T-cell (primary cell): ENCODE results near the gene FAM53B. TPM values are rescaled to one million over a fixed set of nuclear protein-coding genes. Genes with fewer than 3 reads are reported as not detected.

ENCODE experiments used
- ATAC-seq, 4 experiments: fragments of 200-7000 bp in 3 of 4; fragments of 150-1000 bp in 1 of 4; cut with Tn5 transposase; replicated peaks in 1 of 4; 1 replicate in 3 of 4; 2 replicates in 1 of 4; pipeline ENCODE4 v1.10.0; 2021; ENCODE audit warnings: moderate library complexity in 3 of 4, mild to moderate bottlenecking in 2 of 4, moderate number of reproducible peaks in 1 of 4
- CTCF ChIA-PET, 2 donors: fragments of 300-600 bp; sonication (Branson Sonifier 250); formaldehyde crosslinking; loops; one replicate each; lab custom pipeline; 2022; ENCODE audit warnings: antibody characterized with exemption in 2 of 2; lab: Charles Lee
- POLR2A ChIA-PET, 2 donors: fragments of 300-600 bp; sonication (Branson Sonifier 250); formaldehyde crosslinking; loops; one replicate each; lab custom pipeline; 2022; ENCODE audit warnings: antibody characterized with exemption in 2 of 2; lab: Charles Lee
- DNase-seq, 35 experiments: peaks; one replicate each; pipeline versions ENCODE4 v3.0.0 to v3.0.0-alpha.2; 2013 to 2023
- H3K27ac ChIP-seq: one replicate; pipeline ENCODE4 v1.5.1; 2013; ENCODE audit warnings: low read length
- H3K27me3 ChIP-seq, 2 experiments: replicated peaks in 1 of 2; 1 replicate in 1 of 2; 2 replicates in 1 of 2; pipeline versions ENCODE4 v1.6.1 to v1.7.0; 2013; ENCODE audit warnings: low read length in 1 of 2, mixed read lengths in 1 of 2; ENCODE audit not compliant: control insufficient read depth in 2 of 2, insufficient read depth in 2 of 2; ENCODE audit errors: extremely low read depth in 1 of 2
- H3K36me3 ChIP-seq, 2 donors: 1 replicate in 1 of 2; 2 replicates in 1 of 2; pipeline versions ENCODE4 v1.6.1 to v1.7.0; 2013; ENCODE audit warnings: low read length in 1 of 2; ENCODE audit not compliant: control insufficient read depth in 2 of 2, insufficient read depth in 1 of 2; ENCODE audit errors: extremely low read depth in 1 of 2
- H3K4me1 ChIP-seq, 2 experiments: 1 replicate in 1 of 2; 2 replicates in 1 of 2; pipeline versions ENCODE4 v1.6.1 to v1.7.0; 2013; ENCODE audit warnings: low read length in 2 of 2, mixed read lengths in 1 of 2; ENCODE audit not compliant: insufficient read depth in 2 of 2, control insufficient read depth in 1 of 2; ENCODE audit errors: extremely low read depth in 1 of 2
- H3K4me3 ChIP-seq, 2 donors: 1 replicate in 1 of 2; 2 replicates in 1 of 2; pipeline versions ENCODE4 v1.5.1 to v1.7.0; 2013; ENCODE audit warnings: mild to moderate bottlenecking in 2 of 2, low read length in 1 of 2, moderate library complexity in 1 of 2; ENCODE audit not compliant: control insufficient read depth in 1 of 2; ENCODE audit errors: extremely low read depth in 1 of 2
- H3K9me3 ChIP-seq: 2 replicates; pipeline ENCODE4 v1.7.0; 2013
- H3K27ac Mint-ChIP-seq, 2 donors: one replicate each; pipeline ENCODE4 v1.8.0; 2020 to 2021; ENCODE audit warnings: mild to moderate bottlenecking in 2 of 2, mixed read lengths in 2 of 2
- H3K27me3 Mint-ChIP-seq, 2 donors: one replicate each; pipeline ENCODE4 v1.8.0; 2021 to 2022; ENCODE audit warnings: mixed read lengths in 2 of 2
- H3K36me3 Mint-ChIP-seq: one replicate; pipeline ENCODE4 v1.8.0; 2021; ENCODE audit warnings: mixed read lengths
- H3K4me1 Mint-ChIP-seq, 3 donors: one replicate each; pipeline ENCODE4 v1.8.0; 2020 to 2022; ENCODE audit warnings: mixed read lengths in 3 of 3, mild to moderate bottlenecking in 1 of 3
- H3K4me3 Mint-ChIP-seq, 3 donors: one replicate each; pipeline ENCODE4 v1.8.0; 2020 to 2022; ENCODE audit warnings: mild to moderate bottlenecking in 3 of 3, mixed read lengths in 3 of 3, moderate library complexity in 3 of 3
- H3K9me3 Mint-ChIP-seq, 3 donors: one replicate each; pipeline ENCODE4 v1.8.0; 2020 to 2022; ENCODE audit warnings: mixed read lengths in 3 of 3
- WGBS: methylation state at CpG from one replicate; pipeline ENCODE4 v1.1.5; 2013; ENCODE audit warnings: missing lambda C conversion rate; ENCODE audit not compliant: insufficient coverage; 5-methylcytosine and 5-hydroxymethylcytosine counted together
- total RNA-seq, 35 experiments: library from RNA in 6 of 35; stranded (reverse) in 6 of 35; fragments of 120-200 nt in 1 of 35; gene quantifications; one replicate each; pipeline versions ENCODE4 v1.2.1 to v1.2.4 and lab custom pipeline; 2013 to 2026

Gene FAM53B
- total RNA-seq, 5 donors from 2014 or later (not counting 1 experiment from before 2014, with no cell fraction given): 39.3 to 86.5 (median 52.3) TPM

DNA sequence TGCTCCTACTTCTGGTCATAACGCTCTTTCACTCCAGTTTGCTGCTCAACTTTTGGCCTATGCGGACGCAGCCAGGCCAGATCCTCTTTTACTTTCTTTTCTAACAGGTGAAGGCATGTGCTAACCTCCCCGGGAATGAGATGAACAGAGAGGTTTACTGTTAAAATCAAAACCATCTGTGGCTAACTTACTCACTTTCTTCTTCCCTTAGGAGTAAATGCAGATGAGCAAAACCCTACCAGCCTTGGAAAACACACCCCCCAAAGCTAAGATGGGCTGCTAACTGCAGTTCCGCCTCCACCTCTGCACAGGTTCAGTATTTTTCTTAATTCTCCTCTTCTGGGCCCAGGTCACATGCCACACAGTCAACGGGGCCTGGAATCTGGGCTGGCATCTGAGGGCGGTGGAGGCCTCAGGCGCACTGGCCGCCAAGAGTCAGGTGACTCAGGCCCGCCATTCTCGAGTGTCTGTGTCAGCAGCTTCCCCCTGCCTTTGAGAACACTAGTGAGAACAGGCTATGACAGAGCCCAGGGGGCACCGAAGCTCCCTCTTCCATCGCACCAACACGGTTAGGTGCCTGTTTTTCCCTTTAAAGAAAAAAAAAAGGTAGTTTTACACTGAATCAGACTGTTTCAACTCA, 11.1 kb downstream of the FAM53B start:
- Histone ChIP-seq H3K9me3 (no peaks in the 10 kb centered on the region), H3K36me3 (peaks cover 0 to 5% of the 10 kb centered on the region in 2 donors), H3K4me1 (peaks cover 48 to 98% of the 10 kb centered on the region in 2 experiments), H3K4me3 (peak overlapping the region in 1 of 2 donors; percentile 20), H3K27ac (peak overlapping the region; percentile 90), H3K27me3 (no peaks in the 10 kb centered on the region)
- CTCF ChIA-PET: interaction anchor here in 1 of 2 donors (0.7 to 7.7 kb wide), 4 partner anchors 8 to 44 kb away, joined by 3 to 70 read pairs (median 6); no protein-coding TSS in a partner anchor
- Mint-ChIP-seq H3K4me1 (peaks cover 91 to 99% (median 98%) of the 10 kb centered on the region in 3 donors), H3K27ac (peak overlapping the region; percentile 90 to 93), H3K36me3 (peaks cover 16% of the 10 kb centered on the region), H3K4me3 (peak overlapping the region; percentile 40 to 86 (median 69)), H3K27me3 (no peaks in the 10 kb centered on the region), H3K9me3 (no peaks in the 10 kb centered on the region)
- 27% methylated on average over 8 of the region's 14 CpGs for WGBS
- ATAC-seq: peak; percentile 20 to 53 (median 27)
- POLR2A ChIA-PET: interaction anchor here (0.5 to 2.3 kb wide), 3 partner anchors 10 to 1594 kb away, joined by 3 to 8 read pairs (median 4); no protein-coding TSS in a partner anchor
- DNase-seq: peak in 7 of 35 experiments; percentile 33 to 63 (median 45)

DNA sequence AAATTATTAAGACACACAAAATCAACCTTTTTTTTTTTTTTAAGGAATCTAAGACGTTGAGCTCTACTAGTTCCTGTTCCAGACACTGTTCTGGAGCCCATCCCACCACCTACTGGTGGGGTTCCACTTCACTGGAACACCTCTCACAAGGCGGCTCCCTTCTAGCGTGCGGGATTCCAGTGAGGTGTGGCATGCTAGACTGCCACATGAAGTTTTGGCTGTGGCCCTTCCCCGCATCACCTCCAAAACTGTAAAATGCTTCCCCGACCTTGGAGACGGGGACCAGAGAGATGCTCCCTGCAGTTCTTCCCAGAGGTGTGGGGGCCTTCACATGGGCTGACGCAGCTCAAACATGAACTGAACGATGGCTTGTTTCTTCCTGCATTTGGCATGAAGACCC, 12.6 kb downstream of the FAM53B start:
- peak overlapping the region; percentile 90 for H3K27ac ChIP-seq
- POLR2A ChIA-PET: interaction anchor here (0.6 to 1.0 kb wide), 3 partner anchors 43 to 314 kb away, joined by 3 to 4 read pairs (median 4); no protein-coding TSS in a partner anchor
- H3K36me3 ChIP-seq: peaks cover 0 to 3% of the 10 kb centered on the region in 2 donors
- no peaks in the 10 kb centered on the region for H3K27me3 ChIP-seq
- Mint-ChIP-seq H3K27ac (peak overlapping the region; percentile 90 to 93), H3K27me3 (no peaks in the 10 kb centered on the region), H3K9me3 (no peaks in the 10 kb centered on the region), H3K4me3 (peak overlapping the region in 1 of 3 donors; percentile 15), H3K4me1 (peaks cover 91 to 99% (median 97%) of the 10 kb centered on the region in 3 donors), H3K36me3 (peaks cover 16% of the 10 kb centered on the region)
- ATAC-seq (no peak), DNase-seq (peak in 1 of 35 experiments; percentile 4)
- H3K4me1 ChIP-seq: peaks cover 42 to 96% of the 10 kb centered on the region in 2 experiments
- CTCF ChIA-PET: interaction anchor here (0.7 to 7.7 kb wide), 4 partner anchors 10 to 14 kb away, joined by 4 to 70 read pairs (median 20); no protein-coding TSS in a partner anchor
- H3K9me3 ChIP-seq: no peaks in the 10 kb centered on the region
- 97% methylated on average over 7 of the region's 9 CpGs for WGBS
- no peak overlapping the region for H3K4me3 ChIP-seq

DNA sequence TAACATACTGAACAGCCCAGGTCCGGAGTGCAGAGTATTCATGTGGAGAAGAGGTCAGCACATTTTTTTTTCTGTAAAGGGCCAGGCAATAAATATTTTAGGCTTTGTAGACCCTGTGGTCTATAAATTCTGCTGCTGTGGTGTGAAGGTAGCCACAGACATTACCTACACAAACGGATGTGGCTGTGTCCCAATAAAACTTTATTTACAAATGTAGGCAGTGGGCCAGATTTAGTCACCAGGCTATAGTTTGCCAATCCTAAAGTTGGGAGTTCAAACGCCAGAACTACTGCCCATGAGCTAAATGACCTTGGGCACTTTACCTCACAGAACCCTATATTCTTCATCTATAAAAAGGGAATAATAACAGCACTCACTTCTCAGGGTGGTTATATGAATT, 13.4 kb downstream of the FAM53B start:
- Histone ChIP-seq H3K4me1 (peaks cover 40 to 95% of the 10 kb centered on the region in 2 experiments), H3K27ac (no peak overlapping the region), H3K9me3 (no peaks in the 10 kb centered on the region), H3K4me3 (no peak overlapping the region), H3K36me3 (peaks cover 0 to 2% of the 10 kb centered on the region in 2 donors), H3K27me3 (no peaks in the 10 kb centered on the region)
- H3K9me3 Mint-ChIP-seq: no peaks in the 10 kb centered on the region
- DNase-seq (no peak), ATAC-seq (no peak)
- WGBS: no CpG with 5 or more reads among the region's 3 CpGs
- POLR2A ChIA-PET: interaction anchor here (0.7 to 1.0 kb wide), 3 partner anchors 13 to 114 kb away, joined by 3 to 4 read pairs (median 4); no protein-coding TSS in a partner anchor
- peaks cover 16% of the 10 kb centered on the region for H3K36me3 Mint-ChIP-seq
- no peak overlapping the region for H3K4me3 Mint-ChIP-seq
- CTCF ChIA-PET: interaction anchor here (0.6 to 7.7 kb wide), 5 partner anchors 11 to 53 kb away, joined by 3 to 70 read pairs (median 8); no protein-coding TSS in a partner anchor
- H3K27ac Mint-ChIP-seq: peak overlapping the region; percentile 90 to 91
- H3K27me3 Mint-ChIP-seq: no peaks in the 10 kb centered on the region
- H3K4me1 Mint-ChIP-seq: peaks cover 88 to 100% (median 98%) of the 10 kb centered on the region in 3 donors

DNA sequence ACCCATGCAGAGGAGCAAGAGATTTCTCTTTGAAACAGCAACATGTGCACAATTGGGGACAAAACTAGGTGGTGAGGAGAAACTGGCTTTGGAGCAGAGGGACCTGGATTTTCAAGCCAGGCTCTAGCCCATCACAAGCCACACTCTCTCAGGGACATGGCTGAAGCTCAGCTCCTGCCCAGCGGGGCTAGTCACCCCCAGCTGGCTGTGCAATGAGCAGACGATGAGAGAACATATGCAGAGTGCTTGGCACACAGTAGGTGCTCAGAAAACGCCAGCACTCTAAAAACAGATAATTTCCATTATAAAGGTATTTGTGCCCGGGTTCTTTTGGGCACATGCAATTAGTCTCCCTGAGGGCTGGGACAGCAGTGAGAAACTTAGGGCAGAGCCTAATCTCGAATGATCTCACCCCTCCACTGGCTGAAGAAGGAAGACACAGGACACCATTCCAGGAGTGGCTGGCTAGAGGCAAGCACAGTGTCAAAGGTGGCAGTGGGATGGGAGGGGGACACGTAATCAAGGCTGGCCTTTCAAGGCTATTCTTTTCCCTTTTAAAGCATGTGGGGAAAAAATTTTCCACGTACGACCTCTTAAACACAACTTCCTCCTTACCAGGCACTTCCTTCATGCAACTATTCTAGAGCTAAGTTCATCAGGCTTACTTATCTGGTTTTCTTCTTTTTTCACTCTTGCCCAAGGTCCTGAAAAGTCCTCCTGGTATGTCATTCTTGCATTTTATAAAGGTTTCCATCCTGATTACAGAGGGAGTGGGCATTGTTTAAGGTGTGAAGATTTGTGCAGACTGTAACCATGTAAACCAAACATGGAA, 15.1 kb downstream of the FAM53B start:
- H3K4me3 ChIP-seq: no peak overlapping the region
- peak overlapping the region; percentile 90 to 91 for H3K27ac Mint-ChIP-seq
- H3K27ac ChIP-seq: peak overlapping the region; percentile 75
- peaks cover 16% of the 10 kb centered on the region for H3K36me3 Mint-ChIP-seq
- peaks cover 29 to 95% of the 10 kb centered on the region in 2 experiments for H3K4me1 ChIP-seq
- ChIA-PET CTCF (interaction anchor here (1.0 to 7.7 kb wide), 5 partner anchors 10 to 50 kb away, joined by 3 to 70 read pairs (median 13); no protein-coding TSS in a partner anchor), POLR2A (interaction anchor here (0.6 to 1.9 kb wide), 4 partner anchors 8 to 12 kb away, joined by 3 to 5 read pairs (median 4); no protein-coding TSS in a partner anchor)
- H3K9me3 ChIP-seq: no peaks in the 10 kb centered on the region
- DNase-seq: peak in 1 of 35 experiments; percentile 19
- no peaks in the 10 kb centered on the region for H3K27me3 ChIP-seq
- ATAC-seq: peak in 2 of 4 experiments; percentile 12 to 34
- peaks cover 85 to 100% (median 98%) of the 10 kb centered on the region in 3 donors for H3K4me1 Mint-ChIP-seq
- no peaks in the 10 kb centered on the region for H3K27me3 Mint-ChIP-seq
- WGBS: 66% methylated on average over 2 of the region's 8 CpGs
- H3K4me3 Mint-ChIP-seq: peak overlapping the region; percentile 53 to 79 (median 58)
- H3K9me3 Mint-ChIP-seq: no peaks in the 10 kb centered on the region
- peaks cover 0 to 4% of the 10 kb centered on the region in 2 donors for H3K36me3 ChIP-seq

DNA sequence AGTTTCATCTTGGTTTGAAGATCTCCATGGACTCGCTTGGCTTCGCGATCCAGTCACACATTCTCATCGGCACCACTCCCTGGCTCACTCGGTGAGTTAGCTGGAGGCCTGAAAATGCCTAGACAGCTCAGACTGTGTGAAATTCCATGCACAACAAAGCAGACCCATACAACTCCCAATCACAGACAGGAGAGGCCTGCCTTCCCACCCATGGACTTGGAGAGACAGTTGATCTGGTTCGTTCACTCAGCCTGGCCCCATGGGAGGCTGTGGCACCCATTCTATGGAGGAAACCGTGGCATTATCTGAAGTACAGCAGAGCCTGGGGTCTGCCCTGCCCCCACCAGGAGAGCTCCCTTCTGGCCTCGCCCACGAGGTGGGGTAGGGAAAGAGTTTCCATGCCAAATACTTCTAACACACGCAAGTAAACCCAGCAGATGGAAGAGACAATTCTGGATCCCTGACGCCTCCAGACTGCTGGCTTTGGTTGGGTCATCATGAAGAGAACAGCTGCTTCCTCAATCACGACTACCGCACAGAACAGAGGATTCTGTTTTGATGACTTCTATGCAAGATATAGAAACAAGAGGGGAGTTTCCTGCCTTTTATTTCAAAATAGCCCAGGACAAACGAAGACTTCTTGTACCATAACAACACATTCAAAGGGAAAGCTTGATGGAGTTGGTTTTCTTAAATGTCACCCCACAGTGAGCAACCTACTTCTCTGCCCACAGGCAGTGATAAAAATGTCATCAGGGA, 15.9 kb downstream of the FAM53B start:
- H3K27ac Mint-ChIP-seq: peak overlapping the region; percentile 90 to 91
- WGBS: 72% methylated on average over 7 of the region's 14 CpGs
- H3K4me1 ChIP-seq: peaks cover 34 to 95% of the 10 kb centered on the region in 2 experiments
- H3K27me3 Mint-ChIP-seq: no peaks in the 10 kb centered on the region
- peak; percentile 49 to 83 (median 56) for ATAC-seq
- H3K4me3 ChIP-seq: no peak overlapping the region
- H3K27me3 ChIP-seq: no peaks in the 10 kb centered on the region
- peaks cover 85 to 100% (median 98%) of the 10 kb centered on the region in 3 donors for H3K4me1 Mint-ChIP-seq
- H3K4me3 Mint-ChIP-seq: peak overlapping the region; percentile 53 to 79 (median 58)
- no peaks in the 10 kb centered on the region for H3K9me3 ChIP-seq
- no peaks in the 10 kb centered on the region for H3K9me3 Mint-ChIP-seq
- H3K27ac ChIP-seq: peak overlapping the region; percentile 75
- peaks cover 0 to 4% of the 10 kb centered on the region in 2 donors for H3K36me3 ChIP-seq
- POLR2A ChIA-PET: interaction anchor here (0.6 to 1.9 kb wide), 5 partner anchors 9 to 339 kb away, joined by 3 to 5 read pairs (median 3); no protein-coding TSS in a partner anchor
- CTCF ChIA-PET: interaction anchor here (1.0 to 7.7 kb wide), 4 partner anchors 10 to 49 kb away, joined by 3 to 70 read pairs (median 24); no protein-coding TSS in a partner anchor
- H3K36me3 Mint-ChIP-seq: peaks cover 16% of the 10 kb centered on the region
- peak in 11 of 35 experiments; percentile 13 to 79 (median 41) for DNase-seq
